ENCODE measurements around the gene MYPN.

Gene MYPN

DNA sequence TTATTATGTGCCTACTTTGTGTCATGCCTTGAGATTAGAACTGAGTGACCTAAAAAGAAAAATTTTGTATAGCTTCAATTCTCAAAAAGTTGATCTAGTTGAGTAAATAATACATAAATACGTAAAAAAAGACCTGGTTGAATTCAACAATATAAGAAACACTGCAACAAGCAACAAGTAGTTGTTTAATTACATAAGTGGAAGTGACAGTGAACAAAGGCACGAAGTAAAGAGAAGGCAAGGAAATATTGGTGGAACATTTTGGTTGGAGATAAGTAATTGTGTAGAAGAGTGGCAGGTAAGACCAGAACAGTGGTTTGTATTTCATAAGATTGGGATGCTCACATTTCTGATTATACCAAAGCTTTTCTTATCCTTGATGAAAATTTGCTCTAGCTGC is 8.2 kb upstream of the MYPN start:
- ChIA-PET POLR2A (no interaction called here), CTCF (interaction anchor here (0.5 kb wide), 1 partner anchor 202 kb away, joined by 4 read pairs; no protein-coding TSS in a partner anchor)
- peak; percentile 93 for TF ChIP-seq SCRT2 (tag by site-specific recombination; IDR thresholded peaks at IDR 0.05)
- TF ChIP-seq ZNF654 (tag by site-specific recombination; IDR thresholded peaks at IDR 0.05; ENCODE audit: low read depth) = no peak
- Histone ChIP-seq H3K27ac (ENCODE audit: extremely low read depth, low read depth, low read length) (no peak overlapping the region), H3K36me3 (ENCODE audit: control insufficient read depth in 2 of 2, insufficient read depth in 1 of 2, low read length in 2 of 2) (no peaks in the 10 kb centered on the region), H3K4me1 (ENCODE audit: control insufficient read depth, insufficient read depth, low read length) (peaks cover 10% of the 10 kb centered on the region), H3K4me3 (ENCODE audit: low read depth, low read length) (no peak overlapping the region), H3K9me3 (ENCODE audit: control insufficient read depth, insufficient read depth, low read depth, low read length) (no peaks in the 10 kb centered on the region)

DNA sequence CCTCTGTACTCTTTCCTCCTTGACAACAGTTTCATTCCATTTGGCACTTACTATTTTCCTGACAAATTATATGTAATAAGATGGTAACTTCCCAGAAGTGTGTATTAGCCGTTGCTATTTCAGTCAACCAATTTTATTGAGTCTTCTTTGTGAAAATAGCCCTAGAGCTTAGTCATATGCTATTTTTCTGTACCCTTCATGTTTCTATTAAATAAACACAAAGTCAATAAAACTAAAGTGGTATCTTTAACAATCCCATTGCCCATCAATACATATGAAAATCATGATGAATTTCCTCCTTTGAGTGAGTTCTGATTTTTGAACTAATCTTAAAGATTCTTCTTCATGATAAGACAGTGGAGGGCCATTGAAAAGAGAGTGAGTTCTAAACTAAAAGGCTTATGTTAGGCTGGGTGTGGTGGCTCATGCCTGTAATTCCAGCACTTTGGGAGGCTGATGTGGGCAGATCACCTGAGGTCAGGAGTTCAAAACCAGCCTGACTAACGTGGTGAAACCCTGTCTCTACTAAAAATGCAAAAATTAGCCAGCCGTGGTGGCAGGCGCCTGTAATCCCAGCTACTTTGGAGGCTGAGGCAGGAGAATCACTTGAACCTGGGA is 5.9 kb upstream of the MYPN start:
- no peaks in the 10 kb centered on the region for H3K36me3 ChIP-seq (ENCODE audit: control insufficient read depth in 2 of 2, insufficient read depth in 1 of 2, low read length in 2 of 2)
- POLR2A ChIA-PET = no interaction called here
- CTCF ChIA-PET = no interaction called here
- no peak for TF ChIP-seq ZBTB20 (tag by site-specific recombination; IDR thresholded peaks at IDR 0.05)
- TF ChIP-seq, protein P1, sequence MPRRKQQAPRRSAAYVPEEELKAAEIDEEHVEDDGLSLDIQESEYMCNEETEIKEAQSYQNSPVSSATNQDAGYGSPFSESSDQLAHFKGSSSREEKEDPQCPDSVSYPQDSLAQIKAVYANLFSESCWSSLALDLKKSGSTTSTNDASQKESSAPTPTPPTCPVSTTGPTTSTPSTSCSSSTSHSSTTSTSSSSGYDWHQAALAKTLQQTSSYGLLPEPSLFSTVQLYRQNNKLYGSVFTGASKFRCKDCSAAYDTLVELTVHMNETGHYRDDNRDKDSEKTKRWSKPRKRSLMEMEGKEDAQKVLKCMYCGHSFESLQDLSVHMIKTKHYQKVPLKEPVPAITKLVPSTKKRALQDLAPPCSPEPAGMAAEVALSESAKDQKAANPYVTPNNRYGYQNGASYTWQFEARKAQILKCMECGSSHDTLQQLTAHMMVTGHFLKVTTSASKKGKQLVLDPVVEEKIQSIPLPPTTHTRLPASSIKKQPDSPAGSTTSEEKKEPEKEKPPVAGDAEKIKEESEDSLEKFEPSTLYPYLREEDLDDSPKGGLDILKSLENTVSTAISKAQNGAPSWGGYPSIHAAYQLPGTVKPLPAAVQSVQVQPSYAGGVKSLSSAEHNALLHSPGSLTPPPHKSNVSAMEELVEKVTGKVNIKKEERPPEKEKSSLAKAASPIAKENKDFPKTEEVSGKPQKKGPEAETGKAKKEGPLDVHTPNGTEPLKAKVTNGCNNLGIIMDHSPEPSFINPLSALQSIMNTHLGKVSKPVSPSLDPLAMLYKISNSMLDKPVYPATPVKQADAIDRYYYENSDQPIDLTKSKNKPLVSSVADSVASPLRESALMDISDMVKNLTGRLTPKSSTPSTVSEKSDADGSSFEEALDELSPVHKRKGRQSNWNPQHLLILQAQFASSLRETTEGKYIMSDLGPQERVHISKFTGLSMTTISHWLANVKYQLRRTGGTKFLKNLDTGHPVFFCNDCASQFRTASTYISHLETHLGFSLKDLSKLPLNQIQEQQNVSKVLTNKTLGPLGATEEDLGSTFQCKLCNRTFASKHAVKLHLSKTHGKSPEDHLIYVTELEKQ (tag by site-specific recombination; IDR thresholded peaks at IDR 0.05; ENCODE audit: borderline replicate concordance) = no peak
- no peak for TF ChIP-seq YY2 (tag by site-specific recombination; IDR thresholded peaks at IDR 0.05)
- TF ChIP-seq ZNF175 (tag by site-specific recombination; IDR thresholded peaks at IDR 0.05) = no peak
- TF ChIP-seq, protein P2, sequence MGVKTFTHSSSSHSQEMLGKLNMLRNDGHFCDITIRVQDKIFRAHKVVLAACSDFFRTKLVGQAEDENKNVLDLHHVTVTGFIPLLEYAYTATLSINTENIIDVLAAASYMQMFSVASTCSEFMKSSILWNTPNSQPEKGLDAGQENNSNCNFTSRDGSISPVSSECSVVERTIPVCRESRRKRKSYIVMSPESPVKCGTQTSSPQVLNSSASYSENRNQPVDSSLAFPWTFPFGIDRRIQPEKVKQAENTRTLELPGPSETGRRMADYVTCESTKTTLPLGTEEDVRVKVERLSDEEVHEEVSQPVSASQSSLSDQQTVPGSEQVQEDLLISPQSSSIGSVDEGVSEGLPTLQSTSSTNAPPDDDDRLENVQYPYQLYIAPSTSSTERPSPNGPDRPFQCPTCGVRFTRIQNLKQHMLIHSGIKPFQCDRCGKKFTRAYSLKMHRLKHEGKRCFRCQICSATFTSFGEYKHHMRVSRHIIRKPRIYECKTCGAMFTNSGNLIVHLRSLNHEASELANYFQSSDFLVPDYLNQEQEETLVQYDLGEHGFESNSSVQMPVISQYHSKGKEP (tag by site-specific recombination; IDR thresholded peaks at IDR 0.05) = no peak
- no peak for TF ChIP-seq ZNF664 (tag by site-specific recombination; IDR thresholded peaks at IDR 0.05)
- TF ChIP-seq, protein P3, sequence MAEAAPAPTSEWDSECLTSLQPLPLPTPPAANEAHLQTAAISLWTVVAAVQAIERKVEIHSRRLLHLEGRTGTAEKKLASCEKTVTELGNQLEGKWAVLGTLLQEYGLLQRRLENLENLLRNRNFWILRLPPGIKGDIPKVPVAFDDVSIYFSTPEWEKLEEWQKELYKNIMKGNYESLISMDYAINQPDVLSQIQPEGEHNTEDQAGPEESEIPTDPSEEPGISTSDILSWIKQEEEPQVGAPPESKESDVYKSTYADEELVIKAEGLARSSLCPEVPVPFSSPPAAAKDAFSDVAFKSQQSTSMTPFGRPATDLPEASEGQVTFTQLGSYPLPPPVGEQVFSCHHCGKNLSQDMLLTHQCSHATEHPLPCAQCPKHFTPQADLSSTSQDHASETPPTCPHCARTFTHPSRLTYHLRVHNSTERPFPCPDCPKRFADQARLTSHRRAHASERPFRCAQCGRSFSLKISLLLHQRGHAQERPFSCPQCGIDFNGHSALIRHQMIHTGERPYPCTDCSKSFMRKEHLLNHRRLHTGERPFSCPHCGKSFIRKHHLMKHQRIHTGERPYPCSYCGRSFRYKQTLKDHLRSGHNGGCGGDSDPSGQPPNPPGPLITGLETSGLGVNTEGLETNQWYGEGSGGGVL (tag by site-specific recombination; IDR thresholded peaks at IDR 0.05) = no peak
- no peak for TF ChIP-seq HOXC10 (CRISPR knock-in tag; IDR thresholded peaks at IDR 0.05)
- no peak for TF ChIP-seq ZNF138 (tag by site-specific recombination; IDR thresholded peaks at IDR 0.05; ENCODE audit: borderline replicate concordance)
- no peak for TF ChIP-seq ZNF623 (tag by site-specific recombination; IDR thresholded peaks at IDR 0.05)
- TF ChIP-seq ZNF433 (tag by site-specific recombination; IDR thresholded peaks at IDR 0.05; ENCODE audit: low read depth) = no peak
- no peak for TF ChIP-seq ZNF10 (tag by site-specific recombination; IDR thresholded peaks at IDR 0.05)
- no peak for TF ChIP-seq BCL11A (tag by site-specific recombination; IDR thresholded peaks at IDR 0.05; ENCODE audit: low read depth)
- no peak for TF ChIP-seq ZNF132 (tag by site-specific recombination; IDR thresholded peaks at IDR 0.05; ENCODE audit: borderline replicate concordance)
- TF ChIP-seq ZNF776 (tag by site-specific recombination; IDR thresholded peaks at IDR 0.05; ENCODE audit: borderline replicate concordance) = no peak
- TF ChIP-seq ZNF624 (tag by site-specific recombination; IDR thresholded peaks at IDR 0.05) = no peak
- TF ChIP-seq RBAK (tag by site-specific recombination; IDR thresholded peaks at IDR 0.05) = no peak
- no peak overlapping the region for H3K27ac ChIP-seq (ENCODE audit: extremely low read depth, low read depth, low read length)
- H3K9me3 ChIP-seq (ENCODE audit: control insufficient read depth, insufficient read depth, low read depth, low read length) = no peaks in the 10 kb centered on the region
- H3K4me1 ChIP-seq (ENCODE audit: control insufficient read depth, insufficient read depth, low read length) = peaks cover 18% of the 10 kb centered on the region
- H3K4me3 ChIP-seq (ENCODE audit: low read depth, low read length) = no peak overlapping the region
